Measurements from ENCODE around the gene CFAP73.

Gene CFAP73

DNA sequence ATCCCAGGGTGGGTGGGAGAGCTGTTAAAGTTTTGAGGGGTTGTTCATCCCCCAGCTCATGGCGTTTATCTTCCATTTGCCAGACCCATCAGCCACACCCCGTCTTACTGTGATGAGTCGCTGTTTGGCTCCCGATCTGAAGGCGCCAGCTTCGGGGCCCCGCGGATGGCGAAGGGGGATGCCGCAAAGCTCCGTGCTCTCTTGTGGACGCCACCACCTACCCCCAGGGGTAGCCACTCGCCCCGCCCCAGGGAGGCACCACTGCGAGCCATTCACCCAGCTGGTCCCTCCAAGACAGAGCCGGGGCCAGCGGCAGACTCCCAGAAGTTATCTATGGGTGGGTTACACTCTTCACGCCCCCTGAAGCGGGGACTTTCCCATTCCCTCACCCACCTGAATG, 41.7 kb downstream of the CFAP73 start:
- Histone ChIP-seq H3K4me3 (ENCODE audit: low read length) (no peak overlapping the region), H3K36me3 (ENCODE audit: control insufficient read depth, insufficient read depth, low read length) (peaks cover 4% of the 10 kb centered on the region), H3K4ac (ENCODE audit: low read depth, low read length) (no peak overlapping the region), H2BK5ac (ENCODE audit: low read length) (no peak overlapping the region), H2AK5ac (ENCODE audit: low read length) (no peak overlapping the region), H3K23ac (ENCODE audit: low read length) (no peak overlapping the region), H3K4me1 (ENCODE audit: control insufficient read depth, low read depth, low read length) (no peaks in the 10 kb centered on the region), H3K79me1 (ENCODE audit: low read length) (peaks cover 9% of the 10 kb centered on the region), H3K56ac (ENCODE audit: low read length) (no peak overlapping the region), H2BK15ac (replicated peaks; ENCODE audit: low read depth) (no peak overlapping the region), H3K27me3 (ENCODE audit: insufficient read depth, low read length, poor library complexity) (no peaks in the 10 kb centered on the region), H4K5ac (ENCODE audit: low read length) (no peak overlapping the region), H3K27ac (ENCODE audit: low read depth, low read length) (no peak overlapping the region), H3K18ac (ENCODE audit: low read length) (no peak overlapping the region), H3K79me2 (ENCODE audit: control insufficient read depth, insufficient read depth, low read length) (peaks cover 3% of the 10 kb centered on the region), H3K9ac (ENCODE audit: low read length) (no peak overlapping the region), H2BK120ac (ENCODE audit: low read depth, low read length) (no peak overlapping the region), H4K8ac (ENCODE audit: low read depth, low read length) (no peak overlapping the region), H3K4me2 (ENCODE audit: low read length) (no peak overlapping the region)
- WGBS (ENCODE audit: extremely low coverage, insufficient coverage, low lambda C conversion rate) = no CpG with 5 or more reads among the region's 19 CpGs
- no peak for DNase-seq

DNA sequence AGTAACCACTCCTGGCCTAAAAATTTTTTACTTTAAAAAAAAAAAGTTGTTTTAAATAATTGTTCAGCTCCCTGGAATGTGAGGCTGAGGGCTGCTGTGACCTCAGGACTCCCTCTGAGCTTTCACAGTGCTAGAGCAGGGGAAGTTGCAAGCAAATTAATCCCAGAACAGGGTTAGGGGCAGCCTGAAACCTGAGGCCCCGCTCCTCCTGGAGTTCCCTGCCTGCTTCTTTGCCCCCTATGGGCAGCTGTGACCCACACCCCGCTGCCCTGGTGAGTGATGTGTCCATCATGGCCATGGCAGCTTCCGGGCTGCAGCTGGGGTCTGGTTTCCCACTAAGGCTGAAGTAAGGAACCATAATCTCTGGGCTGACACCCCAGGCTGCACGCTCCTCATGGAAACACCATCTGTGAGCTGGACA, 45.5 kb downstream of the CFAP73 start:
- Histone ChIP-seq H3K4me2 (ENCODE audit: low read length) (no peak overlapping the region), H3K79me2 (ENCODE audit: control insufficient read depth, insufficient read depth, low read length) (no peaks in the 10 kb centered on the region), H3K56ac (ENCODE audit: low read length) (peak overlapping the region; percentile 56), H2AK5ac (ENCODE audit: low read length) (no peak overlapping the region), H3K18ac (ENCODE audit: low read length) (no peak overlapping the region), H2BK120ac (ENCODE audit: low read depth, low read length) (no peak overlapping the region), H3K4me1 (ENCODE audit: control insufficient read depth, low read depth, low read length) (no peaks in the 10 kb centered on the region), H4K5ac (ENCODE audit: low read length) (no peak overlapping the region), H4K8ac (ENCODE audit: low read depth, low read length) (no peak overlapping the region), H2BK5ac (ENCODE audit: low read length) (no peak overlapping the region), H3K4ac (ENCODE audit: low read depth, low read length) (no peak overlapping the region), H3K79me1 (ENCODE audit: low read length) (no peaks in the 10 kb centered on the region), H3K9ac (ENCODE audit: low read length) (no peak overlapping the region), H3K27me3 (ENCODE audit: insufficient read depth, low read length, poor library complexity) (no peaks in the 10 kb centered on the region), H2BK15ac (replicated peaks; ENCODE audit: low read depth) (no peak overlapping the region), H3K23ac (ENCODE audit: low read length) (no peak overlapping the region), H3K36me3 (ENCODE audit: control insufficient read depth, insufficient read depth, low read length) (peaks cover 2% of the 10 kb centered on the region), H3K4me3 (ENCODE audit: low read length) (no peak overlapping the region), H3K27ac (ENCODE audit: low read depth, low read length) (no peak overlapping the region)
- DNase-seq = no peak
- WGBS (ENCODE audit: extremely low coverage, insufficient coverage, low lambda C conversion rate) = no CpG with 5 or more reads among the region's 4 CpGs

DNA sequence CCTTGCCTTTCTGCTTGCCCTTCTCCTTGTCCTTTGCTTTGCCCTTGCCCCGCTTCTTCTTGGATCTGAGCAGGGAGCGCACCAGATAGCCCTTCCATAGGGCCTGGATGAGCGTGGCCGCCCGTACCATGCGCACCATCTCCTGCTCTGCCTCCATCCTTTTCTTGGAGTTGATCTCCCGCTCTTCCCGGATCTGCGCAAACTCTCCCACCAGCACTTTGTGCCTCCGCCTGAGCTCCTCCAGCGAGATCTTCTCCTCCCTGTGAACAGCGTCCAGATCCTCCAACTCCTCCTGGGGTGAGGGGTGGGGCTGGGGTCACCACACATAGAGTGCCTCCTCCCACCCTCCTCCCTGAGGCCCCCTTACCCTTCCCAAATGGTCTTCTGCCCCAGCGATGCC, 46.1 kb downstream of the CFAP73 start:
- no CpG with 5 or more reads among the region's 13 CpGs for WGBS (ENCODE audit: extremely low coverage, insufficient coverage, low lambda C conversion rate)

DNA sequence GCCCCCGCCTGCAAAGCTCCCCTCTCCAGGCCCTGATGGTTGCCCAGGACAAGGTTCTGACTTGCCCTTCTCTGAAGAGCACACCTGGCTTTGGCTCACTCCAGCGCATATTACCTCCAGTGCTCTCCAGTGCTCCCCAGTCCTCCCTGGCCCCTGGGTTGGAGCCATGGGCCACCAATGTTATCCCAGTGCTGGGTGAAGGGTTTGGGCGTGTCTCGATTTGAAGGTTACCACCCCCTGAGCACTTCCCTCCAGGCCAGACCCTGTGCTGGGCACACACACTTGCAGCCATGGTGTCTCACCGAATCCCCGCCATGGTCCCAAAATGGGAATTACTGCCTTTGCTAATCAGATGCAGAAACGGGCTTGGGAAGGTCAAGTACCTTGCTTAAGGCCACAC, 47.1 kb downstream of the CFAP73 start:
- Histone ChIP-seq H3K27me3 (ENCODE audit: insufficient read depth, low read length, poor library complexity) (no peaks in the 10 kb centered on the region), H3K36me3 (ENCODE audit: control insufficient read depth, insufficient read depth, low read length) (no peaks in the 10 kb centered on the region), H3K27ac (ENCODE audit: low read depth, low read length) (no peak overlapping the region), H4K5ac (ENCODE audit: low read length) (no peak overlapping the region), H2AK5ac (ENCODE audit: low read length) (no peak overlapping the region), H3K4me1 (ENCODE audit: control insufficient read depth, low read depth, low read length) (no peaks in the 10 kb centered on the region), H3K18ac (ENCODE audit: low read length) (no peak overlapping the region), H3K9ac (ENCODE audit: low read length) (no peak overlapping the region), H3K23ac (ENCODE audit: low read length) (no peak overlapping the region), H3K56ac (ENCODE audit: low read length) (peak overlapping the region; percentile 42), H2BK15ac (replicated peaks; ENCODE audit: low read depth) (no peak overlapping the region), H3K4me3 (ENCODE audit: low read length) (no peak overlapping the region), H4K8ac (ENCODE audit: low read depth, low read length) (no peak overlapping the region), H2BK5ac (ENCODE audit: low read length) (no peak overlapping the region), H3K79me2 (ENCODE audit: control insufficient read depth, insufficient read depth, low read length) (no peaks in the 10 kb centered on the region), H2BK120ac (ENCODE audit: low read depth, low read length) (no peak overlapping the region), H3K4ac (ENCODE audit: low read depth, low read length) (no peak overlapping the region), H3K79me1 (ENCODE audit: low read length) (no peaks in the 10 kb centered on the region), H3K4me2 (ENCODE audit: low read length) (no peak overlapping the region)
- WGBS (ENCODE audit: extremely low coverage, insufficient coverage, low lambda C conversion rate) = no CpG with 5 or more reads among the region's 7 CpGs
- no peak for DNase-seq

More for the DNA sequence above, 46.1 kb downstream of the CFAP73 start:
- H3K27ac ChIP-seq (ENCODE audit: low read depth, low read length) = no peak overlapping the region
- no peak overlapping the region for H3K9ac ChIP-seq (ENCODE audit: low read length)
- no peak overlapping the region for H3K4me3 ChIP-seq (ENCODE audit: low read length)
- no peak overlapping the region for H3K23ac ChIP-seq (ENCODE audit: low read length)
- H2AK5ac ChIP-seq (ENCODE audit: low read length) = no peak overlapping the region
- no peaks in the 10 kb centered on the region for H3K4me1 ChIP-seq (ENCODE audit: control insufficient read depth, low read depth, low read length)
- DNase-seq = no peak
- H4K5ac ChIP-seq (ENCODE audit: low read length) = no peak overlapping the region
- peaks cover 2% of the 10 kb centered on the region for H3K36me3 ChIP-seq (ENCODE audit: control insufficient read depth, insufficient read depth, low read length)
- no peak overlapping the region for H2BK5ac ChIP-seq (ENCODE audit: low read length)
- H3K79me2 ChIP-seq (ENCODE audit: control insufficient read depth, insufficient read depth, low read length) = no peaks in the 10 kb centered on the region
- H3K4me2 ChIP-seq (ENCODE audit: low read length) = no peak overlapping the region
- H3K56ac ChIP-seq (ENCODE audit: low read length) = no peak overlapping the region
- H2BK15ac ChIP-seq (replicated peaks; ENCODE audit: low read depth) = no peak overlapping the region
- no peak overlapping the region for H2BK120ac ChIP-seq (ENCODE audit: low read depth, low read length)
- H3K18ac ChIP-seq (ENCODE audit: low read length) = no peak overlapping the region
- no peaks in the 10 kb centered on the region for H3K27me3 ChIP-seq (ENCODE audit: insufficient read depth, low read length, poor library complexity)
- no peaks in the 10 kb centered on the region for H3K79me1 ChIP-seq (ENCODE audit: low read length)
- no peak overlapping the region for H3K4ac ChIP-seq (ENCODE audit: low read depth, low read length)
- no peak overlapping the region for H4K8ac ChIP-seq (ENCODE audit: low read depth, low read length)

DNA sequence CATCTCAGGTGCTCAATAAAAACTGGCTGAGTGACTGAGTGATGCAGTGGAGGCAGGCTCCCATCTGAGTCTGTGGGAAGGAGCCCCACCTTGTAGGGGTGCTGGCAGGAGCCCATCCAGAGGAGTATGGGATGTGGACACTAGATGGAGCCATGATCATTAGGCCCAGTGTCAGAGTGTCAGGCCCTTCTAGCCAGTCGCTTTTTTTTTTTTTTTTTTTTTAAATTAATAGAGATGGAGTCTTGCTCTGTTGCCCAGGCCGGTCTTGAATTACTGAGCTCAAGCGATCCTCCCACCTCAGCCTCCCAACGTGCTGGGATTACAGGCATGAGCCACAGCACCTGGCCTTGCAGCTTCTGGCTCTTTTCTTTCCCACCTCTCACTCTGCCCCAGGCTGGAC, 47.5 kb downstream of the CFAP73 start:
- peak; percentile 81 for DNase-seq
- Histone ChIP-seq H2BK120ac (ENCODE audit: low read depth, low read length) (no peak overlapping the region), H2BK5ac (ENCODE audit: low read length) (no peak overlapping the region), H3K18ac (ENCODE audit: low read length) (no peak overlapping the region), H4K5ac (ENCODE audit: low read length) (no peak overlapping the region), H3K79me1 (ENCODE audit: low read length) (no peaks in the 10 kb centered on the region), H3K36me3 (ENCODE audit: control insufficient read depth, insufficient read depth, low read length) (no peaks in the 10 kb centered on the region), H3K27ac (ENCODE audit: low read depth, low read length) (no peak overlapping the region), H3K23ac (ENCODE audit: low read length) (no peak overlapping the region), H3K9ac (ENCODE audit: low read length) (no peak overlapping the region), H2BK15ac (replicated peaks; ENCODE audit: low read depth) (no peak overlapping the region), H3K4me3 (ENCODE audit: low read length) (no peak overlapping the region), H3K4me2 (ENCODE audit: low read length) (no peak overlapping the region), H3K56ac (ENCODE audit: low read length) (no peak overlapping the region), H3K4me1 (ENCODE audit: control insufficient read depth, low read depth, low read length) (no peaks in the 10 kb centered on the region), H4K8ac (ENCODE audit: low read depth, low read length) (no peak overlapping the region), H3K79me2 (ENCODE audit: control insufficient read depth, insufficient read depth, low read length) (no peaks in the 10 kb centered on the region), H3K4ac (ENCODE audit: low read depth, low read length) (no peak overlapping the region), H2AK5ac (ENCODE audit: low read length) (no peak overlapping the region), H3K27me3 (ENCODE audit: insufficient read depth, low read length, poor library complexity) (no peaks in the 10 kb centered on the region)
- WGBS (ENCODE audit: extremely low coverage, insufficient coverage, low lambda C conversion rate) = no CpG with 5 or more reads among the region's 4 CpGs

DNA sequence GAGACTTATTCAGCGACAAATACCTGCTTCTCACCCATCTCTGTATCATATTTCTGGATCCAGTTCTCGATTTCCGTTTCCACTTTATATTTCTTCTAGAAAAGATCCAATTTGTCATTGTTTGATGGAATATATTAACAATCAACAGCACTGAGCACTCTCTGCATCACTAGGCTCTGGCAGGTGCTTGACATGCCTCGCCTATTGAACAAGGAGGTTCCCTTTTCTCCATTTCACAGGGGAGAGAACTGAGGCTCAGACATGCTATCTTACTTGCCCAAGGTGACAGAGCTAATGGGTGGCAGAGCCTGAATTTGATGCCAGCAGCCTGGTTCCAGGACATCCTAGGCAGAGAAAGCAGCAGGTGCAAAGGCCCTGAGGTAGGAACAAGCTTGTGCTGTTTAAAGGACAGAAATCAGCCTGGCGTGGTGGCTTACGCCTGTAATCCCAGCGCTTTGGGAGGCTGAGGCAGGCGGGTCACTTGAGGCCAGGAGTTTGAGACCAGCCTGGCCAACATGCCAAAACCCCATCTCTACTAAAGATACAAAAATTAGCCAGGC, 48.1 kb downstream of the CFAP73 start:
- Histone ChIP-seq H3K79me1 (ENCODE audit: low read length) (no peaks in the 10 kb centered on the region), H3K79me2 (ENCODE audit: control insufficient read depth, insufficient read depth, low read length) (no peaks in the 10 kb centered on the region), H3K4me2 (ENCODE audit: low read length) (no peak overlapping the region), H3K36me3 (ENCODE audit: control insufficient read depth, insufficient read depth, low read length) (no peaks in the 10 kb centered on the region), H2AK5ac (ENCODE audit: low read length) (no peak overlapping the region), H3K18ac (ENCODE audit: low read length) (no peak overlapping the region), H3K27me3 (ENCODE audit: insufficient read depth, low read length, poor library complexity) (no peaks in the 10 kb centered on the region), H3K4me3 (ENCODE audit: low read length) (no peak overlapping the region), H2BK15ac (replicated peaks; ENCODE audit: low read depth) (no peak overlapping the region), H3K4me1 (ENCODE audit: control insufficient read depth, low read depth, low read length) (no peaks in the 10 kb centered on the region), H3K9ac (ENCODE audit: low read length) (no peak overlapping the region), H3K4ac (ENCODE audit: low read depth, low read length) (no peak overlapping the region), H4K8ac (ENCODE audit: low read depth, low read length) (no peak overlapping the region), H2BK120ac (ENCODE audit: low read depth, low read length) (no peak overlapping the region), H3K27ac (ENCODE audit: low read depth, low read length) (no peak overlapping the region), H4K5ac (ENCODE audit: low read length) (no peak overlapping the region), H2BK5ac (ENCODE audit: low read length) (no peak overlapping the region), H3K23ac (ENCODE audit: low read length) (no peak overlapping the region), H3K56ac (ENCODE audit: low read length) (no peak overlapping the region)
- DNase-seq = no peak
- WGBS (ENCODE audit: extremely low coverage, insufficient coverage, low lambda C conversion rate) = no CpG with 5 or more reads among the region's 8 CpGs

Data from mesendoderm (in vitro differentiated cells).